DMS 273 (cell line): ENCODE data around the gene DBF4B.
"Not testable (repeated sequence)": the region's sequence is repeated elsewhere in the genome, so short reads cannot be mapped to it uniquely, and the experiment has no call there.

Experiments used
- DNase-seq: peaks from one replicate; lab custom pipeline; 2025; ENCODE audit not compliant: unreplicated experiment; lab: John Stamatoyannopoulos, UW

The DBF4B gene

DNA sequence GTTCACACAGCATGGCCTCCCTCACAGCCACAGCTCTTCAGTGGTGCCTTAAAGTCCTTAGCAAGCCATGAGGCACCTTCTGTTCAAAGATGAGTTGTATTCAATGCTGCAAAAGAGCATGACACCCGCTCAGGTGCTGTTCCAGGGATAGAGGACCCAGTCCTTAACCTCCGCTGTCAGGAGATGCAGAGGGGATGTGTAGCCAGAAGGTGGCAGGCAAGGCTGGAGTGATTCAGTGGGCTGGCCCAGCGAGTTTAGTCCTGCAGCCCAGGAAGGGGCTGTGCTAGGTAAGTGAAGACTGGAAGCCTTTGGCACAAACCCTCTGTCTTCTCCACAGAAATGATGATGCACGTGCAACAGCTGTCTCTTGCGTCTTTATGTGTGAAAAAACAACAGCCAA lies 25.3 kb downstream of the DBF4B start:
- peak; percentile 65 for DNase-seq

DNA sequence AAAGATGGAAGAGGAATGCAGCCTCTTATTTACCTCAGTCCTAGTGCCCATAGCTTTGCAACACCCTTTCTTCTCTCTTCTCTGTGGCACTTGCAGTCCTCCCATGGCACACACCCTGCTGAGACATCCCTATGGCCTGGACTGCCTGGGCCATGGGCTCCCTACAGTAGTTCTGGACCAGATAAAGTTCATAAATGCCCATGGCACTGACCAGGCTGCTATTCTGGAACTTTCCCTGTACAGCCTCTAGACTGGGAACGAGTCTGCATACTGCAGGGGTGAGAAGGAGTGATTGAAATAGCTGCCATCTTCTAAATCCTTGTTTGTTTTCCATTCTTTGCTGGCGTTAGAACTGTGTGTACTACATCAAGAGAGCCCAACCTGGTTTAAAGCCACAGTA lies 25.8 kb downstream of the DBF4B start:
- no peak for DNase-seq

DNA sequence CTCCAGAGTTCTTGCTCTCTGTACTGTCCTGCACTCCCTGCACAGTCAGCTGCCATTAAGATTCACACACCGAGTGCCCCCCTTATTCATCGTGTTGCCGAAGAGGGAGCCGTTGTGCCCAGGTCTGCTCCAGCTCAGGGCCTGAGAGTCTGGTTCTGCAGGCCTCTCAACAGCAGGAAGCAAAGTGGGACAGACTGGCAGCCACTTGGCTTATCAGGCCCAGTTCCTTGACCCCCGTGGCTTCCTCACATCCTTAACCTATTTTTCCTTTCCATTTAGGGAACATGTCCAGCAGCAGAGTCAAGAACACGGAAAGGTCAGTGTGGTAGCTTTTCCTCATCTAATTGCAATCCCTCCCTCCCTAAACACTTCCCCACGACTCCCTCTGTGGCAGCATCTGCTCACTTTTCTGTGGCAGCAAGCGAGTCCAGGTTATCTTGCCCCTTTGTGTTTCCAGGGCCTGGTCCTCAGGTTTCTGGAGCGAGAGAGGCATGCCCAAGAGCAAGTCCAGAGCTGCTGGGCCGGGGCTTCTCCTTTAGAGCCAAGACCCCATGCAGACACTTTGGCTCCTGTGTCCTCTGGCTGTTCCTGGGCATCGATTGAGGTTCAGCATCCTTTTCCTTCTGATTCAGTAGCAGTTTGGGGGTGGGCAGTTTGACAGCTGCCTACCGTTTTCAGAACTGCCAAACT lies 28.2 kb downstream of the DBF4B start:
- DNase-seq, result no peak

DNA sequence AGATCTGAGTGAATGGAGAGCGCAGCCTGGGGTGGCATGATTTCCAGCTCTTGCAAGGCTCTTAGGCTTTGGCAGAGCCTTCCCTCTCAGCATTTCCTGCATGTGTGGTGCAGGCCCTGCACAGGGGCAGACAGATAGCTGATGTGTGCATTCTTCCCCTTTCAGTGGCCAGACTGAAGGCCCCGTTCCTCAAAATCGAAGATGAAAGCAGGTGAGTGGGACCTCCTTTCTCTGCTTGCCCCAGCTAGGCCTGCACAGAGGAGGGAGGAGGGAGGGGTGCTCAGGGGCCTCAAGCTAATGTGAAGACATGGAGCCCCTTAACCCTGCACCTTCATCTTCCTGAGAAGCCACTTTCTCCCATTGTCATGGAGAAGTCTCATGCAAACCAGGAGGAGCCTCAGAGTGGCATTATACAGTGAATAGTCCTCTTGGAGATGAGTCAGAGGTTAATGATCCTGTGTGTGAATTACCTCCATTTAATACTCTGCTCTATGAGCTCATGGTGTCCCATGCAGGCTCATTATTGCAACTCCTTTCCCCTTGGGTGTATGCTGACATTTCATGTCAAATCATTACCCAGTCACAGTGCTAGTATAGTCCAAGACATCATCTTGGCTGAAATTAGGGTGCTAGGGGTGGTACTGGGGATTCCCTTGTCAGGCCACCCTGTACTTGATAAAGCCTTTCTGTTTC lies 29.9 kb downstream of the DBF4B start:
- no peak for DNase-seq

DNA sequence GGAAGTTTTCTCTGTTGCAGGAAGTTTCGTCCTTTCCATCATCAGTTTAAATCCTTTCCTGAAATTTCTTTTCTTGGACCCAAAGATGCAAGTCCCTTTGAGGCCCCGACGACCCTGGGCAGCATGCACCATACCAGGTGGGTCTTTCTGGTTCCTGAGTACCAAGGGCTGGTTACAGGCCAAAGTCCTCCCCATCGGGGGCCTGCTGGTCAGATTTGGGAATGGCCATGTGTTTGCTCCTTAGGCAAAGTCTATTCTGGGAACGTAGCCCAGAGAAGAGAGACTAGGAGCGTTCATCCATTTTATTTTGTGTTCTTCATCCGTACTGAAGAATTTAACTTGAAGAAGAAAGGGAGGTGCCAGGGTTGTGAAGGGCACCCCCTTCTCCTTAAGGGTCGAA lies 32.9 kb downstream of the DBF4B start:
- DNase-seq, result no peak

DNA sequence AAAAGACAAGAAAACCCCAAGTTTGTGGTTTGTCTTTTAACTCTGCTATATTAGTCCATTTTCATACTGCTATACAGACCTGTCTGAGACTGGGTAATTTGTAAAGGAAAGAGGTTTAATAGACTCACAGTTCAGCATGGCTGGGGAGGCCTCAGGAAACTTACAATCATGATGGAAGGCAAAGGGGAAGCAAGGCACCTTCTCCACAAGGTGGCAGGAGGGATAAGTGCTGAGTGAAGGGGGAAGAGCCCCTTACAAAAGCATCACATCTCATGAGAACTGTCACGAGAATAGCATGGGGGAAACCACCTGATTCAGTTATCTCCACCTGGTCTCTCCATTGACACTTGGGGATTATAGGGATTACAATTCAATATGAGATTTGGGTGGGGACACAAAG lies 36.8 kb downstream of the DBF4B start:
- DNase-seq, result no peak

DNA sequence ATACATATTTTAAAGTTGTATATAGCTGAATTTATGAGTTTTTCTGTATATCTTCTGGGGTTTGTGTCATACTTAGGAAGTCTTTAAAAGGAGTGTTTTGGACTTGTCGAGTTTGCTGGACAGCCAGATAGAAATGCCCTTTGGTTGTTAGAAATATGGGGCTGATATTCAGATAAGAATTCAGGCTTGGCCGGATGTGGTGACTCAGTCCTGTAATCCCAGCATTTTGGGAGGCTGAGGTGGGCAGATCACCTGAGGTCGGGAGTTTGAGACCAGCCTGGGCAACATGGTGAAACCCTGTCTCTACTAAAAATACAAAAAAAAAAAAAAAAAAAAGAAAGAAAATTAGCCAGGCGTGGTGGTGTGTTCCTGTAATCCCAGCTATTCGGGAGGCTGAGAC lies 37.3 kb downstream of the DBF4B start:
- not testable (repeated sequence) for DNase-seq

DNA sequence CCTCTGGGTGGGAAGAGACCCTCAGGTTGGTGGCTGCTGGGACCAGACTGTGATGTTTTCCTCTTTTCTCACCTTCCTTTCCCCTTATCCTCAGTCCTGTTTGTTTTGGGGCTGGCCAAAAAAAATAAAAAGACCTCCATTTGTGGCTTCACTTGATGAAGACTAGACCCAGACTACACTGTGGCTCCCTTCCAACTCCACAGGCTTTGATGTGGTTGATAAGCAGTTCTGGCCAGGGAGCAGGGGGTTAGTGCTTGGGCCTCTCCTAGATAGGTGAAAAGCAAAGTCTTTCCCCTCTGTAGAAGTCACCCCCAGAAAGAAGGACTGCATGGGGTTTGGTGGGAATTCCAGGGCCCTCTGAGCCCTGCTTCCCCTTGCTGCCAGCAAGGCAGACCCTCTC lies 39.1 kb downstream of the DBF4B start:
- no peak for DNase-seq

DNA sequence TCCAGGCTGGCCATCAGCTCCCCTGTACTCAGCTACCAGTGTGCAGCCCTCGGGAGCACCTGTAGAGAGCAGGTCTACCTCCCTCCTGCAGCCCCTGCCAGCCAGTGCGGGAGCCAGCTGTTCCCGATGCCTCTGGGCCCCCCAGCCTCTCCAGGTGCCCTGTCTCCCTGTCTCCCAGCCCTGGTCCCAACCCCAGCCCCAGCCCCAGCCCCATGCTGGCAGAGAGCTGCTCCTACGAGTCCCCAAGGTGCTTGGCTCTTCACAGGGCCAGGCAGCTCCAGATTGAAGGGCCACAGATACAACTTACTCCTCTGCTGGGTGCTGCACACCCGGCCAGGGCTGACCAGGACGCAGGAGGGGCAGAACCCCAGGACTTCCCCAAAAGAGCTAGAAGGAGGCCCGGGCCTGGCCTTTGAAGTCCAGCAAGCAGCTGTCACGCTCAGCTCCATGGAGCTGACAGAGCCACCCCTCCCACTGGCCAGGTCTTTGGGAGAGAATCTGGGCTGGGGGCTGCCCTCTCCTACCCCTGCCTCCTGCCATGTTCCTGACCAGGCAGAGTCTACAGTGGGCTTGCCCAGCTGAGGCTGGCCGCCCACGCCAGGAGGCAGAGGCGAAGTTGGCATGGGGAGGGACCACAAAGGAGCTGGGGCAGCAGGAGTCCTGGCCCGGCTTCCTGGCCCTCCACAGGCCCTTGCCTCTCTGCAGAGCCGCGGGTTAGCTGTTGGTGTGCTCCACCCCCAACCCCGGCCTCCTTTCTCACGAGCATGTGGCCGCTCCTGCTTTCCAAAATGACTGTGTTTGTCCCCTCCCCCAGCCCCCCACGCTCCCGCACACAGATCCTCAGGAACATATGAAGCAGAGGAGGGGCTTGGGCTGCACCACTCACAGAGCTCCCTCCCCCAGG lies 40.9 kb downstream of the DBF4B start:
- DNase-seq, result peak; percentile 34

DNA sequence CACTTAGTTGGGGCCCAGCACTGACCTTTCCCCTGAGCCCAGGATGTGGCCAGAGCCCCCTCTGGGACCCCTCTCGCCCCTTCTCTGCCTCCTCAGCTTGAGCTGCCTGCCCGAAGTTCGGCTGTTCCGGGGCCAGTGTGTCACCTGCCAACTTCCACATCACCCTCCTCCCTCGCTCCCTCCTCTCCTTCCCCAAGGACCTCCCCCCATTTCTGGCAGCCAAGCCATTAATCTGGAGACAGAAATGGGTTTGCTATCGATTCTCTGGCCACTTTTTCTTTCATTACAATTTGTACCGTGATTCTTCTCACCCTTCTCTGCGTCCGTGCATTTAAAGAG lies 41.5 kb downstream of the DBF4B start:
- DNase-seq, result no peak

DNA sequence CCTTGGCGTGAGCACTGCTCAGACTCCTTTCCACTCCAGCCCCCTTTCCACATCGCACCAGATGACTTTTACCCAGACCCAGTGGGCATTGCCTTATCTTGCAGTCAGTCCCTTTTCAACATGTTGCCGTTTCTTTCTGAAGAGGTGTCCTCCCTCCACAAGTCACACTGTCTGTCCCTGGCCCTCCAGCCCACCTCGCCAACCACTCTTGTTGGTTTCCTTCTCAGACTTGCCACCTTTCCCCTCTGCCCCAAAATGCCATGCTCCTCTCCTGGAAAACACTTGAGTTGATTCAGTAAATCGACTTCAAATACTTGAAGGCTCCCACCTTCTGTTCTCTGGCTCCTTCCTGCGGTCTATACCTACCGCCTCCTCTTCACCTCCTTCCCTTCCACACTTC lies 42.9 kb downstream of the DBF4B start:
- no peak for DNase-seq

DNA sequence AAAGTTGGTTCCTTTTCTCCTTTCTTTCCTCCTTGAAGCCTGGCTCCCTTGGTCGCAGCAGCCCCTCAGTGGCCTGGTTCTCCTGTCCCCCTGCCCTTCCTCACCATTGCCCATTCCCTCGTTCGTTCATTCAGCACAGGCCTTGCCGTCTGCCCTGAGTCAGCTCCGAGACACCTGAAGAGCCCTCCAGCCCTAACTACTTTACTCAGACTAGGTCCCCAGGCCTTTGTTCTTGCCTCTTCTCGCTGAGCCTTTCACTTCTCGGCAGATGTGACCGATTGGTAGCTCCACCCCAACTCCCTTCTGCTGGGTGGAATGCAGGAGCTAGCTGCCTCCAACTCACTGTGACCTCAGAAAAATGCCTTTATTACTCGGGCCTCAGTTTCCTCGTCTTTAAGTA lies 43.3 kb downstream of the DBF4B start:
- no peak for DNase-seq

DNA sequence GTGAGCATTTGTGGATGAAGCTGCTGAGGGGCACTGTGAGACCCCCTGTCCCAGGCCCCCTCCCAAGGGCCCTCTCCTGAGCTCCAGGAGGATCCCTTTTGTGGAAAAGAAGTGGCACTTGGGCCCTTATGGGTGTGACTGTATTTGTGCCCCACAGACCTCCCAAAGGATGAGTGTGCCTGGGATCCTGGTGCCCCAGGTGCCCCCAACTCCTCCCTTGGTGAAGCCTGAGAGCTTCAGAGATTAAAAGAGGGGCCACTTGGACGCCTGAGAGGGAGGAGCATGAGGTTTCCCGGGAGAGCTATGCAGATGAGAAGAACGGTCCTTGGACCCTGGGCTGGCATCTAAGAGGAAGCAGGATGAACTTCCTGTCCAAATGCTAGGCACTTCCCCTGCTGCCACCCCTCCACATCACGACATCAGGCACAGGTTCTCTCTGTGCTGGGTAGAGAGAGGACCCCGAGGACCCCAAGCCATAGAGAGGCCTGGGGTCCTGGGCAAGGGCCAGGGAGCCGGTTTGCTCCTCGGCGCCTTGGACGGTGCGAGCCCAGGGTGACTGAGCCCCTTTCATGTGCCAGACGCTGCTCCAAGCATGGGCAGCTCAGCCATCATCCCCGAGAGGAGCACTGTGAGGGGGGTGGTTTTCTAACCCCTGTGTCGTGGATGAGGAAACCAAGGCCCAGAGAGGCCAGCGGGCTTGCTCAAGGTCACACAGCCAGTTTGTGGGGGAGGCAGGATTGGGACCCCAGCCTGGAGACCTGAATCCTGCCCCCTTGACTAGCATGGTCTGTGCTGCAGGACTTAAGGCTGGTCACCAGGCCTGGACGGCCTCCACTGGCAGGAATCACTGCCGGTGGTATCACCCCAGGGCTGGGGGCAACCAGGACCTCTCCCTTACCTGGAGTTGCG lies 44.7 kb downstream of the DBF4B start:
- DNase-seq, result no peak

DNA sequence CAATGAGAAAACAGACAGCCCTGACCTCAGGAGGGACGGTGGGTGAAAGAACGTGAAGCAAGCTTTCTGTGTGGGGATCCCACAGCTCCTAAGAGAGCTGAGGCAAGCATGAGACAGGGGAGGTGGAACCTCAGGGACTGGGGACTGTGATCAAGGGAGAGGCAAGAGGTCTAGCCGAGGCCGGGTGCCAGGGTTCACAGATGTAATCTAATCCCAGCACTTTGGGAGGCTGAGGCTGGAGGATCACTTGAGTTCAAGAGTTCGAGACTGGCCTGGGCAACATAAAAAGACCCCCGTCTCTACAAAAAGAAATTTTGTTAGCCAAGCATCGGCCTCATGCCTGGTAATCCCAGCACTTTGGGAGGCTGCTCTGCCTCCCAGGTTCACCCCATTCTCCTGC lies 45.8 kb downstream of the DBF4B start:
- DNase-seq, result peak; percentile 29

DNA sequence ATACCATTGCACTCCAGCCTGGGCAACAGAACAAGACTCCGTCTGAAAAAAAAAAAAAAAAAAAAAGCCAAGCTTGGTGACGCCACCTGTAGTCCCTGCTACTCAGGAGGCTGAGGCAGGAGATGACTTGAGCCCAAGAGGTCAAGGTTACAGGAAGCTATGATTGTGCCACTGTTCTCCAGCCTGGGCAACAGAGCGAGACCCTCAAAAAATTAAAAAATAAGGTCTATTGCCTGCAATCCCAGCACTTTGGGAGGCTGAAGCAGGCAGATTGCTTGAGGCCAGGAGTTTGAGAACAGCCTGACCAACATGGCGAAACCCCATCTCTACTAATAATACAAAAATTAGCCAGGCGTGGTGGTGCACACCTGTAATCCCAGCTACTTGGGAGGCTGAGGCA lies 46.7 kb downstream of the DBF4B start:
- not testable (repeated sequence) for DNase-seq

DNA sequence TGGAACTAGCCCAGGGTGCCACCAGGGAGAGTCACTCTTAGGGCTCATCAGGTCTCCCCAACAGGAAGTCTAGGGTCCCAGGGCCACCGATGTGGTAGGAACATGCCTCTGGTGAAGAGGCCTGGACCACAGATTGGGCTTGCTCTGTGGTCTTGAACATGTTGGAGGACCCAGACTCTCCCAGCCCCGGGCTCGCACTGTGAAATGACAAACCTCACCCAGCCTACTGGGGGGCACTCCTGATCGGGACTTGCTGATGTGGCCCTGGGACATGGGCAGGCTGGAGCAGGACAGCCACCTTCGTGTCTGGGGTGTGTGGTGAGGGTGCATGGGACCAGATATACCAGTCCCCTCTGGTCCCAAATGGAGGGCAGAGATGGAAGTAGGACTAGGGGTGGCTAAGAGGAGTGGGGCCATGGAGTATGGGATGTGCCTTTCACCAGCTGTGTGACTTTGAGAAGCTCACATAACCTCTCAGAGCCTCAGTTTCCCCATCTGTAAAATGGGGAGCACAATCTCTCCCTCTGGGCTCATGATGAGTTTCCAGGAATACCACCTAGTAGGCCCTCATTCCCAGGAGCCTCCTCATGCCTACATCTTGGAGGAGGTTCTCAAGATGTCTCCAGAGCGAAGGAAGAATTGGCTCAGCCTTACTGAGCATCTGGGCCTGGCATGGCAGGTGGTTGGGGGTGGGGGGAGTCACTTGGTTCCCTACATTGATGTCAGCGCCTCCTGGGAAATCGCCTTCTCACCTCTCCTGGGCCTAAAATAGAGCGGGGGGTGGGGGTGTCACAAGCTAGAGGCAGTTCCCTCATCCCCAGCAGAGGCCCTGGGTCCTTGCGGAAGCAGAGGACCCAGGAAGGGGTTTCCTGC lies 48.8 kb downstream of the DBF4B start:
- peak; percentile 48 for DNase-seq

DNA sequence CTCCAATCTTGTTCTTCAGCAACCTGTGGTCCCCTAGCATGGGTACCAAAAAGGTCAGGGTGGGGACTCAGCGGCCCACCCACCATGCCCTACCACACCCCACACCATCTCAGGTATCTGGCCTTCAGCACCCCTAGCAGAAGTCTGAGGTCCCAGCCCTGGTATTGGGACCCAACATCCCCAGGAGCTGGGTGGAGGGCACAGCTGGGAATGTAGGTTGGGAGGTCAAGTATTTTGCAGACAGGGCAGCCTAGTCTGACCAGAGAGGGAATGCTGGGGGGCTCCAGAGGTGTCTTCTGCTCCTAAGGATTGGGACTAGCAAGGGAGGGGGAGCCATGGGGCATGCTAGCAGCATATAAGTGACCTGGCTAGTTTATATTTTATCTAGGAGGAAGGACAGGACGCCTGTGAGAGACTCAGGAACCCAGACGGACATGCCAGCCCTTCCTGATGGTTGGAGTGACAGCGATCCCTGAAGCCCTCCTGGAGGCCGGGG lies 49.5 kb downstream of the DBF4B start:
- DNase-seq, result no peak

DNA sequence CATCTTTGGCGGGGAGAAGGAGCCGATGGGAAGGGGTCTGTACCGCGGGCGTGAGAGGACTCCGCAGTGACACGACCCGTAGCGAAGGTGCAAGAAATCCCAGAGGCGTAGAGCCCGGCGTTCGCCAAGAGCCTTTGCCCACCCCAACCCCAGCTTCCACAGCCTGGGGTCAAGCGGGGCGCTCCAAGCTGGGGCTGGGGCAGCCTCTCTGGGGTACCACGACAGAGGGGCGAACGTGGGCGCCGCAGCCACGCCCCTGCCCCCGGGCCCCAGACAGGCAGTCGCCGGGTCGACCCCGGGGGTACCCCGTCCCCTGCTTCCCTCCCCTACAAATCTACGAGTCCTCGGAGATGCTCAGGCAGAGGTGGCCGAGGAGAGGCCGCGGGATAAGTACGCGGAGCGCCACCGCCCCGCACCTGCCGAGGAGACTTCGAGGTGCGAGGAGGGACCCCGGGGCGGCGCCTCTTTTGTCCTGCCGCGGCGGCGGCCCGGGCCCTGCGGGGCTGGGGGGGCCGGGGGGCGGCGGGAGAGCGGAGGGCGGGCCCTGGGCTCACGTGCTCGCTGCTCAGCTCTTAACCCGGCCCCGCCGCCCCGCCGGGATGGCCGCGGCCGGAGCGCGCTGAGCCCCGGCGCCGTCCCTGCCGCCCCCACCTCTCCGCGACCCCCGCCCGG lies 50.1 kb downstream of the DBF4B start, which contains the start of gene ADAM11:
TSS of gene ADAM11 (plus strand) at position 575 of the 672 bp plus-strand sequence. CDS start 212 bp downstream, outside the sequence.
- DNase-seq, result peak; percentile 63
